ENCODE data around the gene DNAJA3. TPM values are rescaled to one million over a fixed set of nuclear protein-coding genes. Genes with fewer than 3 reads are reported as not detected.

The DNAJA3 gene
- total RNA-seq, 1 donor from 2014 or later: 27.3 TPM

- Histone ChIP-seq H3K4me2 (no peak overlapping the region), H3K27me3 (no peaks in the 10 kb centered on the region), H3K4me1 (peaks cover 30% of the 10 kb centered on the region), H3K36me3 (no peaks in the 10 kb centered on the region), H3K9ac (no peak overlapping the region), H3K4me3 (no peak overlapping the region), H3K79me2 (ENCODE audit: low read depth) (no peaks in the 10 kb centered on the region), H3K9me3 (ENCODE audit: low read depth) (no peaks in the 10 kb centered on the region), H2AFZ (replicated peaks) (no peak overlapping the region), H4K20me1 (ENCODE audit: low read depth) (no peaks in the 10 kb centered on the region), H3F3A (ENCODE audit: low read depth) (peaks cover 24% of the 10 kb centered on the region), H3K27ac (no peak overlapping the region)
- Mint-ChIP-seq H3K4me1 (peaks cover 29% of the 10 kb centered on the region), H3K27me3 (ENCODE audit: insufficient read depth, low read depth) (peaks cover 4% of the 10 kb centered on the region), H3K27ac (peak overlapping the region; percentile 30), H3K36me3 (peaks cover 2% of the 10 kb centered on the region), H3K9me3 (no peaks in the 10 kb centered on the region), H3K4me3 (no peak overlapping the region)
- DNase-seq (ENCODE audit: low spot score): no peak
- TF ChIP-seq EZH2 (IDR thresholded peaks at IDR 0.05) (no peak), CTCF (IDR thresholded peaks at IDR 0.05) (no peak), EZH2phosphoT487 (IDR thresholded peaks at IDR 0.05) (no peak)
Observed at GRCh38 chr16:4395055-4395726, 30.5 kb upstream of the DNAJA3 start.

GRCh38 chr16:4399001-4399730, 26.5 kb upstream of the DNAJA3 start:
- peaks cover 9% of the 10 kb centered on the region for H3K4me1 Mint-ChIP-seq
- Histone ChIP-seq H4K20me1 (ENCODE audit: low read depth) (no peaks in the 10 kb centered on the region), H3K36me3 (no peaks in the 10 kb centered on the region), H3K79me2 (ENCODE audit: low read depth) (no peaks in the 10 kb centered on the region), H3K9me3 (ENCODE audit: low read depth) (no peaks in the 10 kb centered on the region), H3K27me3 (no peaks in the 10 kb centered on the region), H3K4me1 (no peaks in the 10 kb centered on the region), H3K4me3 (no peak overlapping the region), H2AFZ (replicated peaks) (no peak overlapping the region), H3F3A (ENCODE audit: low read depth) (no peaks in the 10 kb centered on the region), H3K4me2 (no peak overlapping the region), H3K9ac (no peak overlapping the region), H3K27ac (no peak overlapping the region)
- no peak for DNase-seq (ENCODE audit: low spot score)
- H3K27me3 Mint-ChIP-seq (ENCODE audit: insufficient read depth, low read depth): peaks cover 11% of the 10 kb centered on the region
- H3K27ac Mint-ChIP-seq: no peak overlapping the region
- TF ChIP-seq EZH2phosphoT487 (IDR thresholded peaks at IDR 0.05) (no peak), CTCF (IDR thresholded peaks at IDR 0.05) (no peak), EZH2 (IDR thresholded peaks at IDR 0.05) (no peak)
- H3K36me3 Mint-ChIP-seq: peaks cover 2% of the 10 kb centered on the region
- H3K9me3 Mint-ChIP-seq: no peaks in the 10 kb centered on the region
- no peak overlapping the region for H3K4me3 Mint-ChIP-seq

- H3K4me2 ChIP-seq: no peak overlapping the region
- TF ChIP-seq EZH2 (IDR thresholded peaks at IDR 0.05): no peak
- TF ChIP-seq EZH2phosphoT487 (IDR thresholded peaks at IDR 0.05): no peak
- TF ChIP-seq CTCF (IDR thresholded peaks at IDR 0.05): no peak
- no peaks in the 10 kb centered on the region for H3K36me3 ChIP-seq
- peaks cover 6% of the 10 kb centered on the region for H3K4me1 Mint-ChIP-seq
- no peaks in the 10 kb centered on the region for H3K27me3 ChIP-seq
- peak; percentile 1 for DNase-seq (ENCODE audit: low spot score)
- H2AFZ ChIP-seq (replicated peaks): no peak overlapping the region
- H3K9me3 Mint-ChIP-seq: no peaks in the 10 kb centered on the region
- no peaks in the 10 kb centered on the region for H3K79me2 ChIP-seq (ENCODE audit: low read depth)
- no peaks in the 10 kb centered on the region for H3K36me3 Mint-ChIP-seq
- H3K4me1 ChIP-seq: no peaks in the 10 kb centered on the region
- H3K27me3 Mint-ChIP-seq (ENCODE audit: insufficient read depth, low read depth): peaks cover 8% of the 10 kb centered on the region
- H3K9ac ChIP-seq: no peak overlapping the region
- H3K27ac ChIP-seq: no peak overlapping the region
- no peaks in the 10 kb centered on the region for H3K9me3 ChIP-seq (ENCODE audit: low read depth)
- peaks cover 4% of the 10 kb centered on the region for H4K20me1 ChIP-seq (ENCODE audit: low read depth)
- H3K4me3 ChIP-seq: no peak overlapping the region
- H3K27ac Mint-ChIP-seq: no peak overlapping the region
- no peaks in the 10 kb centered on the region for H3F3A ChIP-seq (ENCODE audit: low read depth)
- H3K4me3 Mint-ChIP-seq: no peak overlapping the region
Observed at GRCh38 chr16:4401094-4401501, 24.6 kb upstream of the DNAJA3 start.
